EL (cell line): ENCODE results near the gene PDGFD.

Source experiments
- DNase-seq: peaks from one replicate; pipeline ENCODE4 v3.0.0-alpha.2; 2016

Gene PDGFD

GRCh38 chr11:104164028-104164520, at the start of gene PDGFD:
PDGFD (minus strand) TSS chr11:104164147.
- DNase-seq = peak; percentile 42

- DNase-seq = no peak
Observed at GRCh38 chr11:104206936-104207335, 43.0 kb upstream of the PDGFD start.

- DNase-seq = no peak
Observed at GRCh38 chr11:104205838-104206237, 41.9 kb upstream of the PDGFD start.

- no peak for DNase-seq
Observed at GRCh38 chr11:104200688-104201087, 36.7 kb upstream of the PDGFD start.

- no peak for DNase-seq
Observed at GRCh38 chr11:104199053-104199452, 35.1 kb upstream of the PDGFD start.

- DNase-seq = peak; percentile 1
Observed at GRCh38 chr11:104198576-104198975, 34.6 kb upstream of the PDGFD start.

GRCh38 chr11:104191124-104191523, 27.2 kb upstream of the PDGFD start:
- DNase-seq = peak; percentile 40

GRCh38 chr11:104183593-104183992, 19.6 kb upstream of the PDGFD start:
- no peak for DNase-seq

GRCh38 chr11:104175769-104176168, 11.8 kb upstream of the PDGFD start:
- DNase-seq = no peak

- DNase-seq = no peak
Observed at GRCh38 chr11:104169091-104169490, 5.1 kb upstream of the PDGFD start.

- DNase-seq = no peak
Observed at GRCh38 chr11:104165014-104165413, 1.1 kb upstream of the PDGFD start.

GRCh38 chr11:104163100-104164027, 583 bp downstream of the PDGFD start:
- peak; percentile 8 for DNase-seq

GRCh38 chr11:104161751-104162450, 2.0 kb downstream of the PDGFD start:
- DNase-seq = no peak

GRCh38 chr11:104159356-104159755, 4.6 kb downstream of the PDGFD start:
- no peak for DNase-seq

- no peak for DNase-seq
Observed at GRCh38 chr11:104155375-104155774, 8.6 kb downstream of the PDGFD start.

GRCh38 chr11:104154296-104154695, 9.7 kb downstream of the PDGFD start:
- no peak for DNase-seq

- DNase-seq = no peak
Observed at GRCh38 chr11:104152941-104153505, 10.9 kb downstream of the PDGFD start.

- peak; percentile 9 for DNase-seq
Observed at GRCh38 chr11:104151404-104152204, 12.3 kb downstream of the PDGFD start.

- no peak for DNase-seq
Observed at GRCh38 chr11:104148706-104149105, 15.2 kb downstream of the PDGFD start.

GRCh38 chr11:104148074-104148473, 15.9 kb downstream of the PDGFD start:
- DNase-seq = peak; percentile 19

- no peak for DNase-seq
Observed at GRCh38 chr11:104146943-104147342, 17.0 kb downstream of the PDGFD start.

GRCh38 chr11:104146421-104146820, 17.5 kb downstream of the PDGFD start:
- DNase-seq = no peak

- DNase-seq = no peak
Observed at GRCh38 chr11:104145062-104145461, 18.9 kb downstream of the PDGFD start.
